Glutamatergic neuron (in vitro differentiated cells): Measurements from ENCODE around the gene AGBL5. TPM values are rescaled to one million over a fixed set of nuclear protein-coding genes. Genes with fewer than 3 reads are reported as not detected.

Experiments used
- DNase-seq: peaks from one replicate; pipeline ENCODE4 v3.0.0; 2022
- H3K27ac Mint-ChIP-seq: one replicate; pipeline ENCODE4 v1.8.0; 2020; ENCODE audit warnings: mild to moderate bottlenecking, mixed read lengths, inconsistent platforms; ENCODE audit not compliant: unreplicated experiment
- H3K27me3 Mint-ChIP-seq: one replicate; pipeline ENCODE4 v1.8.0; 2020; ENCODE audit warnings: mild to moderate bottlenecking, moderate library complexity, mixed read lengths, inconsistent platforms; ENCODE audit not compliant: unreplicated experiment
- H3K36me3 Mint-ChIP-seq: one replicate; pipeline ENCODE4 v1.8.0; 2020; ENCODE audit warnings: mild to moderate bottlenecking, mixed read lengths, inconsistent platforms; ENCODE audit not compliant: unreplicated experiment
- H3K4me1 Mint-ChIP-seq: one replicate; pipeline ENCODE4 v1.8.0; 2020; ENCODE audit warnings: mild to moderate bottlenecking, low read depth, mixed read lengths, inconsistent platforms; ENCODE audit not compliant: unreplicated experiment
- H3K4me3 Mint-ChIP-seq: one replicate; pipeline ENCODE4 v1.8.0; 2020; ENCODE audit warnings: mild to moderate bottlenecking, mixed read lengths, inconsistent platforms; ENCODE audit not compliant: unreplicated experiment
- H3K9me3 Mint-ChIP-seq: one replicate; pipeline ENCODE4 v1.8.0; 2020; ENCODE audit warnings: mild to moderate bottlenecking, moderate library complexity, mixed read lengths, inconsistent platforms; ENCODE audit not compliant: unreplicated experiment
- total RNA-seq: library from RNA; stranded (reverse); fragmentation: NEBNext Ultra II Directional; extraction: Animal tissue kit (Norgen Biotek cat#: 25700); gene quantifications from one replicate; pipeline ENCODE4 v1.2.1, GENCODE V29; 2021; ENCODE audit not compliant: unreplicated experiment
- TF ChIP-seq, protein P1 (sequence below): fragments of 200-600 bp; sonication (generic); IDR thresholded peaks from one replicate; pipeline ENCODE4 v1.5.0; 2021; ENCODE audit not compliant: partially characterized antibody, unreplicated experiment

Gene AGBL5
- total RNA-seq, 1 donor from 2014 or later, result 17.3 TPM

DNA sequence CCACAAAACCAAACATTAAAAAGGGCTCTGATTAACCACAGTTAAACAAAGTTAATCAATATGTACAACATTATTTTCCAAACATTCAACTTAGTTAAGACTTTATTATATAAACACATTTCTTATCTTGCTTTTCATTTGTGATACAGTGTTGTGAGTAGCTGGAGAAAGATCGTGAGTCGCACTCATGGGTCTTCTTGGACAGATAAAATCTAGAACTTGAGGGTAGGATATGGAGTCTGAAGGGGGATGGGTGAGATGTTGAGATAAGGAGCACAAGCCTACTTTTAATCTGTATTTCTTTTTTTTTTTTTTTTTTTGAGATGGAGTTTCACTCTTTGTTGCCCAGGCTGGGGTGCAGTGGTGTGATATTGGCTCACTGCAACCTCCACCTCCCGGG lies 41.3 kb upstream of the AGBL5 start:
- Mint-ChIP-seq H3K27ac (no peak overlapping the region), H3K4me3 (no peak overlapping the region), H3K36me3 (peaks cover 19% of the 10 kb centered on the region), H3K4me1 (peaks cover 2% of the 10 kb centered on the region), H3K9me3 (no peaks in the 10 kb centered on the region), H3K27me3 (no peaks in the 10 kb centered on the region)
- DNase-seq, result no peak
- TF ChIP-seq, protein P1, sequence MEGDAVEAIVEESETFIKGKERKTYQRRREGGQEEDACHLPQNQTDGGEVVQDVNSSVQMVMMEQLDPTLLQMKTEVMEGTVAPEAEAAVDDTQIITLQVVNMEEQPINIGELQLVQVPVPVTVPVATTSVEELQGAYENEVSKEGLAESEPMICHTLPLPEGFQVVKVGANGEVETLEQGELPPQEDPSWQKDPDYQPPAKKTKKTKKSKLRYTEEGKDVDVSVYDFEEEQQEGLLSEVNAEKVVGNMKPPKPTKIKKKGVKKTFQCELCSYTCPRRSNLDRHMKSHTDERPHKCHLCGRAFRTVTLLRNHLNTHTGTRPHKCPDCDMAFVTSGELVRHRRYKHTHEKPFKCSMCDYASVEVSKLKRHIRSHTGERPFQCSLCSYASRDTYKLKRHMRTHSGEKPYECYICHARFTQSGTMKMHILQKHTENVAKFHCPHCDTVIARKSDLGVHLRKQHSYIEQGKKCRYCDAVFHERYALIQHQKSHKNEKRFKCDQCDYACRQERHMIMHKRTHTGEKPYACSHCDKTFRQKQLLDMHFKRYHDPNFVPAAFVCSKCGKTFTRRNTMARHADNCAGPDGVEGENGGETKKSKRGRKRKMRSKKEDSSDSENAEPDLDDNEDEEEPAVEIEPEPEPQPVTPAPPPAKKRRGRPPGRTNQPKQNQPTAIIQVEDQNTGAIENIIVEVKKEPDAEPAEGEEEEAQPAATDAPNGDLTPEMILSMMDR, result no peak

DNA sequence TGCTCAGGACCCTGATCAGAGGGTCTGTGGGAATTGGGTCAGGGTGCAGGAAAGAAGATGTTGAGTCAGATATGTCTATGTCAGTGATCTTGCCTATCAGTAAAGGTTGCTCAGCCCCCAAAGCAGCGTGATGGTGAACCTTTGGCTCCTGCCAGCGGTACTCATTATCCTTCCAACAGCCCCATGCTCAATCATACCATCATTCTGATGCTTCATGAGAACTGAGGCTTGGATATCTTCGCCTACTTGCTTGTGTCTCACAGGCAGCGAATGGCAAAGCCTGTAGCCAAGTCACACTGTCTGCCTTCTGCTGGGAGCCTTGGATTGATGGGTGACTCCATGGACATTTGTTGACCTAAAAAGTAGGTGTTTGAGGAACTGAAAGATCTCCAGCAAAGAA lies 37.7 kb upstream of the AGBL5 start:
- Mint-ChIP-seq H3K4me1 (peaks cover 11% of the 10 kb centered on the region), H3K36me3 (peaks cover 19% of the 10 kb centered on the region), H3K27ac (no peak overlapping the region), H3K27me3 (peaks cover 2% of the 10 kb centered on the region), H3K9me3 (peaks cover 1% of the 10 kb centered on the region), H3K4me3 (no peak overlapping the region)
- no peak for DNase-seq
- TF ChIP-seq, protein P1, result no peak

DNA sequence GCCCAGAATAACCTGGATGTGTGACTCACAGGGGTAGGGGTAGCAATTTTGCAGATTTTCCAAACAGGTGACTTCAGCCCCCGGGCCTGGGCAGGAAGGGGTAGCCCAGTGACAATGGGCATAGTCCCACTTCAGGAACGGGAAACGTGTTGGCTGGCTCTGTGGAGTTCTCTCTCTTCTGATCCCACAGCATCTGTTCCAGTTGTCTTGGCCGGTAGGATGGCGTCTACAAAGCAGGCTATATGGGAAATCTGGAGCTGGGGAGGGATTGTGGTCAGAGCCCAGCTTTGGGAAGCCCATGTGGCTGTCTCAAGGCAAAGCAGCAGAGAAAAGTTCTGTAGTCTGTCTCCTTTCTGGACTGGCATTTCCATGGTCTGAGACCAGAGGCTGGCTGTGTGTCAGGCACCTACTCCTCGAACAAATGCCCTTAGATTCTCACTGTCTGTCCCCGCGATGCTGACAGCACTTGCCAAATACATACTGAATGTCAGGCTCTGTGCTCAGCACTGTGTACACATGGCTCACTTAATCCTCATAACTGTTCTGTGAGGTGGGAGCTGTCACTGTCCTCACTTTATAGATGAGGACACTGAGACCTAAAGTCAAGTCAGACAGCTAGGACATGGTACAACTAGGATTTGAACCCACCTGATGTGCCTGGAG lies 36.6 kb upstream of the AGBL5 start:
- Mint-ChIP-seq H3K27ac (no peak overlapping the region), H3K9me3 (peaks cover 1% of the 10 kb centered on the region), H3K4me3 (no peak overlapping the region), H3K27me3 (peaks cover 4% of the 10 kb centered on the region), H3K36me3 (peaks cover 19% of the 10 kb centered on the region), H3K4me1 (peaks cover 15% of the 10 kb centered on the region)
- no peak for DNase-seq
- TF ChIP-seq, protein P1, result no peak

DNA sequence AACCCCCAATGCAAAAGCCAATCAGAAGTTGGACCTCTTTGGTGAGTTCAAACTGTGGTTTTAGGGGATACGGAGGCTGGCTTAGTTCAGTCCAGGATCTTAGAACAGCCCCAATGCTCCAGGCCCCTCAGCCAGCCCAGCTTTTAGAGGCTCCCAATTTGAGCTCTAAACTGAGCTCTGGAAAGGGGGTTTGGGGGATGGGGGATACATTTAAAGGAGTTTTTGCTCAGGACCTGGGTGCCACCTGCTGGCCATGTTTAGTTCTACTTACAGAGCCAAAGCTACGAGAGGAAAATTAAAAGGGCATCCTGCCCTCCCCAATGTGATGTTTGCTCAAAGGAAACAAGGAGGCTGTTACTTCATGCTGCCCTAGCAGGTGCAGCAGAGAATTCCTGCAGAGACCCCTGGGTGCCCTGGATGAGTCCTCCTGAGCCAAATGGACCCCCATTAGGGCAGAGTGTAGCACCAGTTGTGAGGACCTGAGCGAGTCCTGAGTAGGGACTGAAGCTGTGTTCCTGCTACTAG lies 34.6 kb upstream of the AGBL5 start:
- TF ChIP-seq, protein P1, result peak; percentile 81
- DNase-seq, result peak; percentile 71
- Mint-ChIP-seq H3K36me3 (peaks cover 19% of the 10 kb centered on the region), H3K4me1 (peaks cover 22% of the 10 kb centered on the region), H3K27ac (no peak overlapping the region), H3K4me3 (no peak overlapping the region), H3K27me3 (peaks cover 4% of the 10 kb centered on the region), H3K9me3 (peaks cover 3% of the 10 kb centered on the region)

DNA sequence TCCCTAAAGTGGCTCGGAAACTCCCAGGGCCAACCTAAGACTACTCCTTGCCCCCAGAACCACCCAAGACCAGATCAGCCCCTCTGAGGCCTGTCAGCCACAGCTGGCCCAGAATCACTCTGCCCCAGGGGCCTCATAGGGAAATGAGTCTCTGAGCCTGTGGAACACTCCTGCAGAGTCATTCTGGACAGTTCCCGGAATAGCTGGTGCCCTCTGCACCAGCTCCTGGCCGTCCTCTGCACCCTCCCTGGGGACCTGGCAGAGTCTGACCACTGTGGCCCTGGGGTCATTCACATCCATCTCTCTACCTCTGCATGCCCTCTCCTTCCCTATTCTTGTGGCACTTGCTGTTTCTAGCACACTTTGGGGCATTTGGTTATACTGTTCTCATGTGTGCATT lies 33.3 kb upstream of the AGBL5 start:
- Mint-ChIP-seq H3K4me3 (peak overlapping the region; percentile 20), H3K9me3 (peaks cover 7% of the 10 kb centered on the region), H3K36me3 (peaks cover 17% of the 10 kb centered on the region), H3K4me1 (peaks cover 22% of the 10 kb centered on the region), H3K27ac (no peak overlapping the region), H3K27me3 (peaks cover 4% of the 10 kb centered on the region)
- TF ChIP-seq, protein P1, result no peak
- no peak for DNase-seq
